Suprapubic skin (tissue), 4 donors: ENCODE measurements around the gene IFIH1.

Source experiments
- CTCF ChIP-seq, 2 donors: fragments of 200-600 bp in 1 of 2; fragments of 450-650 bp in 1 of 2; sonication (generic) in 1 of 2; IDR thresholded peaks; one replicate each; pipeline ENCODE4 v1.5.1; 2016 to 2019; ENCODE audit warnings: antibody characterized with exemption in 2 of 2, mild to moderate bottlenecking in 1 of 2, moderate library complexity in 1 of 2
- EP300 ChIP-seq: sonication (generic); formaldehyde crosslinking; IDR thresholded peaks from one replicate; pipeline ENCODE4 v1.6.1; 2017; ENCODE audit warnings: antibody characterized with exemption
- POLR2A ChIP-seq, 2 donors: fragments of 450-650 bp; IDR thresholded peaks; one replicate each; pipeline ENCODE4 v1.6.1; 2017; ENCODE audit warnings: antibody characterized with exemption in 2 of 2, mild to moderate bottlenecking in 2 of 2, moderate library complexity in 2 of 2
- POLR2AphosphoS5 ChIP-seq, 3 donors: sonication (generic); formaldehyde crosslinking; IDR thresholded peaks; one replicate each; pipeline ENCODE4 v1.6.1; 2017; ENCODE audit warnings: antibody characterized with exemption in 3 of 3

- TF ChIP-seq CTCF (IDR thresholded peaks at IDR 0.05), result no peak
- no peak for TF ChIP-seq POLR2A (IDR thresholded peaks at IDR 0.05)
- no peak for TF ChIP-seq POLR2AphosphoS5 (IDR thresholded peaks at IDR 0.05)
- no peak for TF ChIP-seq EP300
Measured at GRCh38 chr2:162265666-162266459, 52.6 kb downstream of the IFIH1 start.
